HEK293 (cell line): Measurements from ENCODE around the gene MGST1.

Experiments
- CTCF ChIA-PET: fragments of 350-600 bp; formaldehyde crosslinking; extraction: SDS; loops from one replicate; lab custom pipeline; 2021; ENCODE audit warnings: antibody characterized with exemption; lab: Yijun Ruan, JAX
- POLR2A ChIA-PET: fragments of 300-600 bp; formaldehyde crosslinking; extraction: SDS; loops from one replicate; lab custom pipeline; 2020; ENCODE audit warnings: antibody characterized with exemption, inconsistent platforms; lab: Yijun Ruan, JAX
- H3K27ac ChIP-seq: fragments of 200-500 bp; sonication (Bioruptor generic); 2 replicates; pipeline ENCODE4 v1.5.1; 2014; ENCODE audit warnings: low read depth, low read length, control low read depth, inconsistent platforms; ENCODE audit errors: extremely low read depth
- H3K36me3 ChIP-seq, 2 experiments: fragments of 200-500 bp in 1 of 2; sonication (Bioruptor generic) in 1 of 2; 1 replicate in 1 of 2; 2 replicates in 1 of 2; pipeline ENCODE4 v1.5.1; 2014 to 2017; ENCODE audit warnings: inconsistent platforms in 2 of 2, low read length in 2 of 2; ENCODE audit not compliant: control insufficient read depth in 2 of 2, insufficient read depth in 1 of 2
- H3K4me1 ChIP-seq: fragments of 200-500 bp; sonication (Bioruptor generic); 2 replicates; pipeline ENCODE4 v1.5.1; 2014; ENCODE audit warnings: mild to moderate bottlenecking, low read length, inconsistent platforms; ENCODE audit not compliant: control insufficient read depth, insufficient read depth
- H3K4me3 ChIP-seq: 2 replicates; pipeline ENCODE4 v1.5.1; 2011; ENCODE audit warnings: low read depth, mild to moderate bottlenecking, control low read depth, low read length, moderate library complexity
- H3K9me3 ChIP-seq: fragments of 200-500 bp; sonication (Bioruptor generic); 2 replicates; pipeline ENCODE4 v1.5.1; 2014; ENCODE audit warnings: low read depth, low read length, inconsistent platforms; ENCODE audit not compliant: control insufficient read depth, insufficient read depth
- GLIS1 ChIP-seq: fragments of 450-650 bp; formaldehyde crosslinking; IDR thresholded peaks from 2 replicates; pipeline ENCODE4 v1.5.1; 2016; ENCODE audit warnings: missing biosample characterization, missing genetic modification characterization
- KLF8 ChIP-seq: fragments of 450-650 bp; formaldehyde crosslinking; IDR thresholded peaks from 2 replicates; pipeline ENCODE4 v1.5.1; 2016; ENCODE audit warnings: missing biosample characterization, missing genetic modification characterization
- PBX3 ChIP-seq: sonication (generic); formaldehyde crosslinking; IDR thresholded peaks from 2 replicates; pipeline ENCODE4 v1.8.1; 2022; ENCODE audit warnings: mild to moderate bottlenecking, moderate library complexity, missing genetic modification reagents
- PRDM10 ChIP-seq: fragments of 450-650 bp; formaldehyde crosslinking; IDR thresholded peaks from 2 replicates; pipeline ENCODE4 v1.5.1; 2016; ENCODE audit warnings: missing biosample characterization, missing genetic modification characterization
- SP2 ChIP-seq: fragments of 450-650 bp; formaldehyde crosslinking; IDR thresholded peaks from 2 replicates; pipeline ENCODE4 v1.5.1; 2016; ENCODE audit warnings: missing biosample characterization, missing genetic modification characterization
- SP3 ChIP-seq: fragments of 450-650 bp; formaldehyde crosslinking; IDR thresholded peaks from 2 replicates; pipeline ENCODE4 v1.5.1; 2016; ENCODE audit warnings: missing biosample characterization, missing genetic modification characterization
- WT1 ChIP-seq: fragments of 450-650 bp; formaldehyde crosslinking; IDR thresholded peaks from 2 replicates; pipeline ENCODE4 v1.5.1; 2016; ENCODE audit warnings: missing biosample characterization, missing genetic modification characterization
- ZBTB8A ChIP-seq: fragments of 450-650 bp; formaldehyde crosslinking; IDR thresholded peaks from 2 replicates; pipeline ENCODE4 v1.5.1; 2016; ENCODE audit warnings: missing biosample characterization, missing genetic modification characterization
- ZNF239 ChIP-seq: fragments of 450-650 bp; formaldehyde crosslinking; IDR thresholded peaks from 2 replicates; pipeline ENCODE4 v1.5.1; 2016; ENCODE audit warnings: missing biosample characterization, missing genetic modification characterization
- ZNF394 ChIP-seq: fragments of 450-650 bp; formaldehyde crosslinking; IDR thresholded peaks from 2 replicates; pipeline ENCODE4 v1.5.1; 2016; ENCODE audit warnings: missing biosample characterization, missing genetic modification characterization, mild to moderate bottlenecking, moderate library complexity, borderline replicate concordance
- ZNF473 ChIP-seq: fragments of 450-650 bp; formaldehyde crosslinking; IDR thresholded peaks from 2 replicates; pipeline ENCODE4 v1.5.1; 2017; ENCODE audit warnings: missing biosample characterization, missing genetic modification characterization
- ZNF621 ChIP-seq: fragments of 450-650 bp; formaldehyde crosslinking; IDR thresholded peaks from 2 replicates; pipeline ENCODE4 v1.5.1; 2017; ENCODE audit warnings: missing biosample characterization, missing genetic modification characterization
- ZNF645 ChIP-seq: fragments of 450-650 bp; formaldehyde crosslinking; IDR thresholded peaks from 2 replicates; pipeline ENCODE4; 2016; ENCODE audit warnings: missing biosample characterization, missing genetic modification characterization
- ZNF654 ChIP-seq: fragments of 450-650 bp; formaldehyde crosslinking; IDR thresholded peaks from 2 replicates; pipeline ENCODE4 v1.5.1; 2016; ENCODE audit warnings: low read depth, missing biosample characterization, missing genetic modification characterization
- ZNF701 ChIP-seq: fragments of 450-650 bp; formaldehyde crosslinking; IDR thresholded peaks from 2 replicates; pipeline ENCODE4 v1.5.1; 2016; ENCODE audit warnings: missing biosample characterization, missing genetic modification characterization
- ZNF704 ChIP-seq: fragments of 450-650 bp; formaldehyde crosslinking; IDR thresholded peaks from 2 replicates; pipeline ENCODE4 v1.5.1; 2016; ENCODE audit warnings: missing biosample characterization, missing genetic modification characterization
- ZNF747 ChIP-seq: fragments of 450-650 bp; formaldehyde crosslinking; IDR thresholded peaks from 2 replicates; pipeline ENCODE4 v1.5.1; 2016; ENCODE audit warnings: missing biosample characterization, missing genetic modification characterization
- ZNF785 ChIP-seq: fragments of 450-650 bp; formaldehyde crosslinking; IDR thresholded peaks from 2 replicates; pipeline ENCODE4 v1.5.1; 2016; ENCODE audit warnings: missing biosample characterization, missing genetic modification characterization

Gene MGST1

GRCh38 chr12:16347391-16348298, at the start of gene MGST1 (continued):
- TF ChIP-seq PBX3 (CRISPR knock-in tag) (no peak), ZNF473 (no peak), ZNF701 (tag by site-specific recombination) (no peak), SP2 (tag by site-specific recombination) (peak; percentile 60), ZNF704 (no peak), WT1 (tag by site-specific recombination) (peak; percentile 67; the same call in 1 of the 2 replicates), ZNF645 (tag by site-specific recombination) (no peak), GLIS1 (peak; percentile 68), ZBTB8A (tag by site-specific recombination) (peak; percentile 76), SP3 (tag by site-specific recombination) (peak; percentile 38; the same call in 1 of the 2 replicates), PRDM10 (tag by site-specific recombination) (no peak), ZNF394 (tag by site-specific recombination) (no peak)

- TF ChIP-seq KLF8 (tag by site-specific recombination), result no peak
- TF ChIP-seq ZNF747 (tag by site-specific recombination), result no peak
- TF ChIP-seq ZNF785 (tag by site-specific recombination), result no peak
- TF ChIP-seq ZNF621 (tag by site-specific recombination), result no peak
- TF ChIP-seq ZNF654 (tag by site-specific recombination), result no peak
- no peak for TF ChIP-seq ZNF239 (tag by site-specific recombination)
- H3K9me3 ChIP-seq, result no peaks in the 10 kb centered on the region
- POLR2A ChIA-PET, result no interaction called here
- H3K4me3 ChIP-seq, result no peak overlapping the region
- CTCF ChIA-PET, result no interaction called here
- no peak overlapping the region for H3K27ac ChIP-seq
- no peaks in the 10 kb centered on the region for H3K4me1 ChIP-seq
- no peaks in the 10 kb centered on the region for H3K36me3 ChIP-seq
Measured at GRCh38 chr12:16299403-16299802, 48.0 kb upstream of the MGST1 start.
